OCI-LY3 (cell line): ENCODE measurements around the gene GNAZ.

Experiments used
- CTCF ChIP-seq: fragments of 200-600, 300-600 bp; sonication (generic); IDR thresholded peaks from 2 replicates; pipeline ENCODE4 v1.5.1; 2014; ENCODE audit warnings: antibody characterized with exemption, low read length, low read depth
- EZH2phosphoT487 ChIP-seq: fragments of 200-600 bp; shearing (Covaris generic); IDR thresholded peaks from 2 replicates; pipeline ENCODE4 v1.6.1; 2018; ENCODE audit warnings: antibody characterized with exemption, mixed run types, low read depth

GRCh38 chr22:23058063-23058462, 12.3 kb upstream of the GNAZ start:
- TF ChIP-seq CTCF (no peak), EZH2phosphoT487 (no peak)
